NCI-H128 (cell line): ENCODE measurements around the gene COL15A1.

Source experiments
- DNase-seq: peaks from one replicate; lab custom pipeline; 2025; ENCODE audit not compliant: unreplicated experiment; lab: John Stamatoyannopoulos, UW

Gene COL15A1

DNA sequence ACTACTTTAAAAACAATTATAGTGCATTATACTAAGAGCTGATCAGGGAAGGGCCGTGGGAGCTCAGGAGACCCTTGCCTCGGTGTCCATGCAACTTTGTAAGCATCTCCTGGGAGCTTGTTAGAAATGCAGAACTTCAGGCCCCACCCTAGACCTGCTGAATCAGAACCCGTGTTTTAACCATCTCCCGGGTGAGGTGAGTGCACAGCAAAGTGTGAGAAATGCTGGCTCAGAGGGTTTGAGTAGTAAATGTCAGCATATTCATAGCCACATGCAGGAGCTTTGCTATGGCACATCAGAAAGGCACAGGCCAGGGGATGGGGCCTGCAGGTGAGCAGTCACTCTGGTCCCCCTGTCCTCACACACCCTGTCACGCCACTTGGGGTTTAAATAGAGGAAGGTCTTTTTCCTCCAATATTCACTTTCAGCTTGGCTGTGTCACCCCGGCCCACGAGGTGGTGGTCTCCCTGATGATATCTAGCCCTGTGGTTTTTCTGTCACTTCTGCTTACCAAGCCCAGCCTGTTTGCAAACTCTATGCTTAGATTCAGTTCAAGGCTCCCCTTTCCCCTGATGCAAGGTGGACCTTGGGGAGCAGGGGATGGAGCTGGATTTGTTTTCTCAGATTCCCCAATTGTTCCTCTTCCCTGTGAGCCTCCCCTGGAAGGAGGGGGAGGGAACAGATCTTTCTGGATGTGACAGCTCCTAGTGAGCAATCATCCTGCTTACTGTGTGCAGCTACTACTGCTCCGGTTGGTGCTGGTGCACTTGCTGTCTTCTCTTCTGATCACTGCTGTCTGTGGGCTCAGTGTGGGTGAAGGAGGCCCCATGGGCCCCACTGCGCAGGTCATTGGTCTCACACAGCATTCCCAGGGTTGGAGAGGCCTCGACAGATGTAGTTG, 109.4 kb downstream of the COL15A1 start:
- no peak for DNase-seq

- DNase-seq = no peak
Measured at GRCh38 chr9:99054581-99054980, 110.9 kb downstream of the COL15A1 start.

DNA sequence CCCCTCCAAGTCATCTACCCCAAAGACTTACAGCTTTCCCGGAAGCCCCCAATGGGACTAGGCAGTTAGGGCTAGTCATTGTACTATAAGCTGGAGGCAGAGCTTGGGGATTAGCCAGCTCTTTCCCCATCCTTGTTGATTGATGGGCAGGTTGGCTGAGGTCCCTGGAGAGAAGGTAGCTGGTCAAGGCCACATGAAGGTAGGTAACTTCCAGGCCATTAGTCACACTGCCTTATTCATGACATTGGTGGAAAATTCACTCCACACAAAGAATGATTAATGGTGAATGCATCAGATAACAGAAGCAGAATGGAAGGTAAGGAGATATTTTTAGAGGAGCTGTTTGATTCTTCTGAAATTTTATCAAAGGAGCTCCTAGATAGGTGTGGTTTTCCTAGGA, 111.7 kb downstream of the COL15A1 start:
- no peak for DNase-seq

DNA sequence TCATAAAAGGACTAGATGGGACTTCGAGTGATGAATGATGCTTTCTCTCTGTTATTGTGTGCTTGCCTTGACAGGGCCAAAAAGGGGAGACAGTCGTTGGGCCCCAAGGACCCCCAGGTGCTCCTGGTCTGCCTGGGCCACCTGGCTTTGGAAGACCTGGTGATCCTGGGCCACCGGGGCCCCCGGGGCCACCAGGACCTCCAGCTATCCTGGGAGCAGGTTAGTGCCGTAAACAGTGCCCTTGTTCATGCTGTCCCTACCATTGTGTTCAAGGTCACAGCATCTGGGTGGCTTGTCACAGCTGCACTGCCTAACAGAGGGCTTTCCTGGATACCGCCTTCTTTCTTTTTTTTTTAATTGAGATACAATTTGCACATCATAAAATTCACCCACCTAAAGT, 112.5 kb downstream of the COL15A1 start:
- no peak for DNase-seq

GRCh38 chr9:99056886-99057664, 113.4 kb downstream of the COL15A1 start:
- no peak for DNase-seq

- no peak for DNase-seq
Measured at GRCh38 chr9:99057665-99058625, 114.2 kb downstream of the COL15A1 start.

GRCh38 chr9:99058964-99059921, 115.5 kb downstream of the COL15A1 start:
- DNase-seq = no peak

GRCh38 chr9:99060621-99061020, 116.9 kb downstream of the COL15A1 start:
- no peak for DNase-seq

DNA sequence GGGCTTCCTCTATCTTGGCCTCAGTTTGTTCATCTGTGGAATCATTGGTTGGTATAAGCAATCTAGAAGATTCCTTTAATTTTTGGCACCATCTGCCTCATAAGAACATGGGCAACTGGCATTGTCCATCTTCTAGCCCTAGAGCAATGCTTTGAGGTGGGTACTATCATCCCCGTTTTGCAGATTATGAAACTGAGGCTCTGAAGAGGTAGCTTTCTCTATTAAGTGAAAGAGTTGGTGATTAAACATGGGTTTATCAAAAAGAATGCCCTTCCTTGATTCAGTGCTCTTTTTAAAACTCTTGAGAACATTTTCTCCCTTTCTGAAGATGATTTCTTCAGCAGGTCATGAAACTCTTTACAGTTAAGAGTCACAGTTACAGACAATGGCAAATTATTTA, 118.8 kb downstream of the COL15A1 start:
- no peak for DNase-seq

DNA sequence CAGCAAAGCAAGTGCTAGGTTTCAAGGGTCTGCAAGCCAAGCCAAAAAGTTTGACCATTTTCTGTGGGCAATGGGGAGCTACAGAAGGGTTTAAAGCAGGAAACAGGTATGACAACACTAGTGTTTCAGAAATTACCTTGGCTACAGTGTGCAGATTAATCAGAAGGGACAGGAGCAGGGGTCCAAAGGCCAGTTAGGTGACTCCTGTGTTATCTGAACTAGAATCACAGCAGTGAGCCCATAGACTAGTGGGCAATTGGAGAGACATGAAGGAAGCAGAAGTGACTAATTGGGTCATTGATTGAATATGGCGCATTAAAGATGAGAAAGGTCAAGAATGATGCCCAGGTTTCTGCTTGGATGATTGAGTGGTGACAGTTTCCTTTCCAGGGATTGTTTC, 119.8 kb downstream of the COL15A1 start:
- no peak for DNase-seq

GRCh38 chr9:99066571-99066970, 122.9 kb downstream of the COL15A1 start:
- no peak for DNase-seq

DNA sequence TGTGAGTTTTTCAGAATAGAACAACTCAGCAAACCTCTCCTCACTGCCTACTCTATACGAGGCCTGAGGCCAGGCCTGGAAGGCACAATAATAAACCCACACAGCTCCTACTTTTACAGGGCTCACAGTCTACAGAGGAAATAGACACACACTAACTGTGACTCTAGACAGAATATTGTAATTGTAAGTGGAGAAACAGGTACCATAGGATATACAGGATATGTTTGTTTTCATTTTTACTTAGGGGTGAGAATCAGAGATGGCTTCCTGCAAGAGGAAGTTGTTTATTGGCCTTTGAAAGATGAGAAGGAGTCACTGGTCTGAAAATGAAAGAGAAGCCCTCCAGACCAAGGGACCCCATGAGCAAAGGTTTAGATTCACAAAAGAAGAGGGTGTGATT, 125.4 kb downstream of the COL15A1 start:
- DNase-seq = no peak

GRCh38 chr9:99069546-99069945, 125.8 kb downstream of the COL15A1 start:
- no peak for DNase-seq

DNA sequence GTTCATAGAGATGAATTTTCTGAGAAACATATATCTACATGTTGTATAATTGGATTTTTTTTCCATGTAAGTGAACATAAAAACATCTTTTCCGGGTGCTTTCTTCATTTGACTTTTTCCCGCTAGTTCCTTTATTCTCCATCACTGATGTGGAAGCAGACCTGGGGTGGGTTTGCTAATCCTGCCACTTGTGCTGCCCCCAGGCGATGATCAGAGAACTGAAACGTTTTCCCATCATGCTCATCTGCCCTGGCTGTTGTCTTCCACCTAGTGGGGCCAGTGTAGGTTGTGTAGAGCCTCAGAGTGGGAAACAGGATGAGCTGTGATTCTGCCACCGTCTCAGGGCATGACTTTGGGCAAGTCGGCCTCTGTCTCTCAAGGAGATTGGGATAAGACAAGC, 127.0 kb downstream of the COL15A1 start:
- no peak for DNase-seq

- DNase-seq = no peak
Measured at GRCh38 chr9:99071313-99072039, 127.8 kb downstream of the COL15A1 start.

DNA sequence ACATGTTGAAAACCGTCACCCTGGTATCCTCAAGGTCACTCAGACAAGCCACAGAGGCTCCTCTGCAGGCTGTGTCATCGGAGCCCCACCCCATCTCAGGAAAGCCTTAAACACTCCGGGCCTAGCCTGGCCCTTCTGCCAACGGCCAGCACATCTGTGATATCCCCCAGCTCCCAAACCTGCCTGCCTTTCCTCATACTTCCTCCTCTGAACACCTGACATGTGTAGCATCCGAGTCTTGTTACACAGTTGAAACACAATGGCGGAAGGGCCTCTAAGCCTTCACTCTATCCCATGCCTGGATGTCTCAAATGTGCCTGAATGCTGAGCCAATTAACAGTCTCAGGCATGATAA, 128.3 kb downstream of the COL15A1 start:
- DNase-seq = no peak

DNA sequence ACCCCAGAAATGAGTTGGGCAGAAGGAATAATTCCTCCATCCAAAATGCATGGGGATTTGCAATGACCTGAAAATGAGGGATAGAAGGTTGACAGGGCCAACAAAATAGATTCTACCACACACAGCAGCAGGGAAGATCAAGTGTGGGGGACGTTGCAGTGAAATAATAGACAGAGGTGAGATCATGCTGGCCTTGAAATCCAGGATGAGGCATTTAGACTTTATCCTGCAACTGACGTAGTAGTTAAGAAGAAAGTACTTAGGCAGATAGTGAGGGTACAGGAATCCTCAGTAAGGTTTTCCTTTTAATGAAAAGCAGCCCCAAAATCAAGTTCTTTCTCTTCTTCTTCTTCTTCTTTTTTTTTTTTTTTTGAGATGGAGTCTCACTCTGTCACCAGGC, 129.6 kb downstream of the COL15A1 start:
- no peak for DNase-seq

- no peak for DNase-seq
Measured at GRCh38 chr9:99073985-99074901, 130.5 kb downstream of the COL15A1 start.
